SHP77 (cell line): Measurements from ENCODE around the gene UNC13C.

Experiments used
- DNase-seq, 2 experiments: peaks; one replicate each; lab custom pipeline; 2025; lab: John Stamatoyannopoulos, UW

Gene UNC13C

GRCh38 chr15:54026258-54026657, 48.0 kb downstream of the UNC13C start:
- DNase-seq, result no peak

- DNase-seq, result no peak
Measured at GRCh38 chr15:54026891-54027290, 48.6 kb downstream of the UNC13C start.

DNA sequence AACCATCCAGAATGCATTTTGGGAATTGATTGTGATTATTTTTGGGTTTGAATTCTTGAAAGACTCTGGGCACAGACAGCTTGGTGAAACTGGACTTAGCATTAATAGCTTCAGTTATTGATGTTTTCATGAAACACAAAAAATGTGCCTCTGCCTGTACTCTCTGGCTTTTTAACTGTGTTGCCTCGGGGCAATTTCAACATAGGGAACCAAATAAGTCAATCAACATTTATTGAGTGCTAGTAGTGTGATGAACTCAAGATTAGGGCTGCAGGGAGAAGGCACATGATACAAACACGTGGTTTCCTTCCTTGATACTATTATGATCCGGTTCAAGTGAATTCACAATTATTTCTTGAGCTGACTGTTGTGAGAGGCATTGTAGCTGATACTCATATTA, 50.8 kb downstream of the UNC13C start:
- no peak for DNase-seq

DNA sequence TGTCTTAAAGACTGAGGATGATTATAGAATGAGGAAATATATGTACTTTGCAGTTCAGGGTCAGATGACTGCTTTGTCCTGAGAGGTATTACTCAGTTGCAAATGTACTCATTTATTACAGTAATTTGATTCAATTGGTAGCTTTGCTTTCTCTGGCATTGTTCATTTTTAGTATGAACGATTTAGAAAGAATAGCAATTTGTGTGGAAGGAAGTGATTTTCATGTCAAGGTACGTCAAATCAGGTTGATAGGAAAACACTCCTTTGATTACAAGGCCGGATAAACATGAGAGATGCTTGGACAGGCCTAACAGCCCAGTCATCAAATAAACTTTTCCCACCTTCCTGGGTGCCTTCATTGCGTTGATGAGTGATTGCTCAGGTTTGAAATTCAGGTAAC, 53.8 kb downstream of the UNC13C start:
- DNase-seq, result no peak

DNA sequence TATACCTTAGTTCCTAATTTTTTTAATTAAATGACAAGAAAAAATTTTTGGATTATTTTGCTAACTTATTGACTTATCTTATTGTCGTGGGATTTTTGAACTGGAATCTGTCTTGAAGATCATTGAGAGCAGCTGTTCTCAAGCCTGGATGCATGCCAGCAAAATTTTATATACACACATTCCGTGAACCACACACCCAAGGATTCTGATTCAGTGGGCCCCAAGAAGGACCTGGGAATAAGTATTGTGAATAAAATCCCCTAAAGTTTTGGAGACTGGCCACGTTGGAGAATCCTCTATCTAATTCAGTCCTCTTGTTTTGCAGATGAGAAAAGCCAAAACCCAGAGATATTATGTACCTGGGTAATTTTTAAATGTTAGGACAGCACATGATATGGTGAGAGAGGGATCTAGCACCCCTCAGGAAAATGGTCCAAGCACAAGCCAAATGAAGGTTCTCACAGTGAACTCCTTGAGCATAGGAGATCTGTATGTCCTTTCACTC, 55.2 kb downstream of the UNC13C start:
- DNase-seq, result no peak

DNA sequence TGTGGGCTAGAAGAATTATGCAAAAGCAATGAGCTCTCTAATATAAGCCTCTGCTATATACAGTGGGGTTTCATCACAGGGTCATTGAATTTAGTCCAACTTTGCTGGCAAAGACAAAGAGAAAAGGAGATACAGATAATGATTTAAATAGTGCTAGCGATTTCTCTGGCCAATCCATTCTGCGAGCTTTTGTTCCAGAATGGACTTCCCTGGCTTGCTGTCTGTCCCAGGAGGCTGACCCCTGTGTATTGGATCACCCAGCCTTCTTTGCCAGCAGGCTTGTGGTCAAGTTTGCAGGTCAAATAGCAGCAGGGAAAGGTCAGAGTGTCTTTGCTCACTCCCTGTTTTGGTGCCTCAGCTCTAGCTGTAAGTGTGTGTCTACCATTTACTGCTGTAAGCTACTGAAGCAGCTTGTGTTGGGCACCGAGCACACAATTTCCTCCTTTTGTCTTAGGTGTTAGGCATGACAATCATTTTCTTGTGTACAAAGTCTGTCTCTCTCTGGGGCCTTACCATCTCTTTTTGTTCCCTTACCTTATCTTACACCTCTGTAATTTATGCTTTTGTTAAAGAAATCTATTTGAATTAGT, 55.7 kb downstream of the UNC13C start:
- no peak for DNase-seq

DNA sequence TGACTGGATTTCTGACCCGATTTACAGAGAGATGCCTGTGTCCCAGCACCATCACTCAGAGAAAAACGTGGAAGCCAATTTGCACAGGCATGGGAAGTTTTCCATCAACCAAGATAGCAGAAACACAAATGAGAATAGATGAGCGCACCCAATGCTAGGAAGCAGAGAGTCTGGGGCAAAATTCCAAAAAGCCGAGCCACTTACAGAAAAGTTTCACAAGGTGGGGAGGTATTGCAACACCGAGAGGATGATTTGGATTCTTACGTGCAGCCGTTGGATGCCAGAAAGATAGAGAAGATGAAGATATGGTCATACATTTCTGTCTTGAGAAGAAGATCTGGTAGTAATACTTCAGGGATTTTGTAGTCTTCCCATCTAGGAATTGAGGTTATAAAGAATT, 57.4 kb downstream of the UNC13C start:
- no peak for DNase-seq

GRCh38 chr15:54045397-54045796, 67.2 kb downstream of the UNC13C start:
- no peak for DNase-seq

DNA sequence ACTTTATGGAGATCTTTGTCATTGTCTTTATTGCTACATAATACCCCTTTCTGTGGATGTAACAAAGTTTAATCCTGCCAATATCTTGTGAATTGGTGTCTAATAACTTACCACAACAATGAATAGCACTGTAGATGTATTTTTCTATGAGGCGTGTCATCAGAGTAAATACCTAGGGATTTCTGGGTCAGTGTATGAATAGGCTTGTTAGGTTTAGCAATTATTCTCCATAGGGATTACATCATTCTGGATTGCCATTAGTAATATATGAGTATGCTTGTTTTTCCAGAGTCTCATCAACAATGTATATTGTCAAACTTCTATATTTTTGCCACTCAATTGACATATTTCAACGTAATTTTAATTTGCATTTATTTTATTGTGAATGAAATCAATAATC, 67.9 kb downstream of the UNC13C start:
- DNase-seq, result no peak

DNA sequence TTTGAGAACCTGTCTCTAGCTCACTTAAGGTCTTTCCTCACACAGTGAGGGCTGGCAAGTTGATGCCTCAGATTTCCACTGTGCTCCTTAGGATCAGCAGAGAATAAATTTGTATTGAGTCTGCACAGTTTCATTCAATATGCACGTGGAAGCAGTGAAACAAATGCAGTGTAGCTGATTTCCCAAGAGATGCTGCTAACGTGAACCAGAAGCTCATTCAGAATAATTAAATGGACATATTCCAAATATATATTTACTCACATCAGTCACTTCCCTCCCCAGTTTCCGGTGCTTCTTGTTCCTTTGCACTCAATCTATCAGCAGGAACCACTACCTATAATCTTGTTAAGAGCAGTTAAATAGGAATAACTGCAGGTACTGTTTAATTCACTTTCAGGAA, 86.1 kb downstream of the UNC13C start:
- no peak for DNase-seq

- no peak for DNase-seq
Measured at GRCh38 chr15:54066403-54066802, 88.2 kb downstream of the UNC13C start.

- DNase-seq, result no peak
Measured at GRCh38 chr15:54082836-54083492, 104.7 kb downstream of the UNC13C start.

DNA sequence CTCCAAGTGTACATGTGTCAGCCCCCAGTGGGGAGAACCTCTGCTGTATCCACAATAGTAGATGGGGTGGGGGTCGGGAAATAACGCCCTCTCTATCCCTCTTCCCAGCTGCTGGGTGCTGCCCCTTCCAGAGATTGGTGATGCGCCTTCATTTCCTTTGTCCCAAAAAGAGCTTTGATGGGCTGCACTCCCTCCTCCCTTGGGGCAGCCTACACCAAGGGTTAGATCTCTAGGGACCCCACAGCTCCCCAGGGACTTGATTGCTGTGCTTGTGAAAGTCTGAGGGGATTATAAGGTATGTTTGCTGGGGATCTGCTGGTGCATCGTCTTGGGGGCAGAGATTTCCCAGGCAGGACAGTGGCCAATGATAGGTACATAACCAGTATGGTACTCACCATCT, 105.3 kb downstream of the UNC13C start:
- DNase-seq, result no peak

DNA sequence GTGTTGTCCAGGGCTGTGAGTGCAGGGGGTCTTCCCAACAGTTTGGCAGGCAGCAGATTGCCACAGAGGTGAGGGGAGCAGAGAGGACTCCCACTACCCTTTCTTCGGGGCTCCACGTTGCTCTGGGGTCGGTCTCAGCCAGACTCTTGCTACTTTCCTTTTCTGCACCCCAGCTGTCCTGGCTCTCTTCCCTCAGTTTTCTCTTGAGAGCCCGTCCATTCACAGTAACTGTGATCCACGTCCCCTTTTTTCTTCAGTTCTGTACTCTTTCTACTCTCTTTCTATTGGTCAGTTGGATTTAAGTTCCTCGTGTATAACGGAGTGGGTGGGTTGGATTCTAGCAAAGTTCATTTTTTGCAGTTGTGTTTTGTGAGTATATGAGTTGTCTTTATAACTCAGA, 105.8 kb downstream of the UNC13C start:
- DNase-seq, result no peak

GRCh38 chr15:54088837-54089236, 110.6 kb downstream of the UNC13C start:
- no peak for DNase-seq

DNA sequence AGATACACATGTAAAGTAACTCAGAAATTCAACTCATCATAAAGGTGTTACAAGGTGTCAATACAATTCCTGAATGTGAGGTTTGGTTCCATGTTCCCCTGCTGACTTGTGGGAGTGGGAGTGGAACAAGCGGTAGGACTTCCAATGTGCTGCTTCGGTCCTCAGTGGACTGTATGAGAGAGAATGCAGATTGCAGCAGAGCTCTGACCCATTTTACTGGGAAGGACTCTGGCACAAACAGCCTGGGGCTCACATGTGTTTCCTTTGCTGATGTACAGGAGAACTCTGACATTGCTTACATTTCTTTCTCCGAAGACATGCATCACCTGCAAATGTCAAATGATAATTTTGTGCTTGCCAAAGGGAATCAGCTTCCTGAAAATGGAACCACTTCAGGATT, 111.5 kb downstream of the UNC13C start:
- DNase-seq, result no peak

DNA sequence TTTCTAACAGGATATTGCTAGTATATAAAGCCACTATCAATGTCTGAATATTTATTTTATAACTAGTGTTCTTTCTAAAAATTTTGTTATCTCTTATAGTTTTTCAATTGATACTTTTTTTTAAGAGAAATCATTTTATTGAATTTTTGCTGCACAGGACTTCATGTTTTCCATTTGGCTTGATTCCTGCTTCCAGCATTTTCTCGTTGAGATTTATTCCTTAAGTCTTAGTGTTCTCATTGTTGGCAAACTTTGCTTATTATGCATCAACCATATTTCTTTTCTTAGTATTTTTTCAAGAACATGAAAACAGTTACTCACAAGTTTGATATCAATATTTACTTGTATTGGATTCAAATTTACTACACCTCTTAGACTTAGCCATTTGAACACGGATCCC, 113.4 kb downstream of the UNC13C start:
- DNase-seq, result no peak

DNA sequence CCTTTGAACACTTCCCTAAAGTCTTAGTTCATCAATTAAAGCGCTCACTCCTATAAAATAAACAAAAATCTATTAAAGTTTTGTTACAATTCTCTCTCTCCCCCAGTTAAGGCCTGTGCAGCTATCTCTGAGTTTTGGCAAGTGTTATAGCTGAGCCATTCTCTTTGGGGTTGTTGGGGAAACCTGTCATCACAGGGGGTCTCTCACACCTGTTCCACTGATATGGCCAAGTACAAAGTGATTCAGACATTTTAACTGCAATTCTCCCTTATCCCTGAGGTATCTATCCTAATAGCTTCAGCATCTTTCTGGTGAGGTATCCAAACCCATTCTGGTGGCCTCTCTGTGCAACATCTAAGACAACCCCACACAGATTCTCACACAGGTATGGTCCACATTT, 116.4 kb downstream of the UNC13C start:
- DNase-seq, result no peak

DNA sequence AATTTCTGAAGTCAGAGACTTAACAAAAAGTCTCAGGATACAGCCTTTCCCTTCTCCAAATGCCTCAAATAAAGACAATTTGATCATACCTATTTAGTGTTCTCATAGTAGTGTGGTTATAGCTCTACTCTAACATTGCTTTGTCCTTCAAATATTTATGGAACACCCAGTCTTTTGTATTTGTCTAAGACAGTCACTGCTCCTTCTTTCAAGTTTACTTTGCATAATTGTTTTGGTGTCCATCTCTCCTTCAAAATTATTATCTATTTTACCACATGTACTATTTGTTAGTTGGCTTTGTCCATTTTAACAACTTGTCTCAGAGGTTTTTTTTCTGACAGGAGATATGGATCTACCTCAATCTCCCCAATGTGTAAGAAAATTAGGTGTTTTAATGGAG, 118.8 kb downstream of the UNC13C start:
- DNase-seq, result no peak

GRCh38 chr15:54099010-54099409, 120.8 kb downstream of the UNC13C start:
- DNase-seq, result no peak

DNA sequence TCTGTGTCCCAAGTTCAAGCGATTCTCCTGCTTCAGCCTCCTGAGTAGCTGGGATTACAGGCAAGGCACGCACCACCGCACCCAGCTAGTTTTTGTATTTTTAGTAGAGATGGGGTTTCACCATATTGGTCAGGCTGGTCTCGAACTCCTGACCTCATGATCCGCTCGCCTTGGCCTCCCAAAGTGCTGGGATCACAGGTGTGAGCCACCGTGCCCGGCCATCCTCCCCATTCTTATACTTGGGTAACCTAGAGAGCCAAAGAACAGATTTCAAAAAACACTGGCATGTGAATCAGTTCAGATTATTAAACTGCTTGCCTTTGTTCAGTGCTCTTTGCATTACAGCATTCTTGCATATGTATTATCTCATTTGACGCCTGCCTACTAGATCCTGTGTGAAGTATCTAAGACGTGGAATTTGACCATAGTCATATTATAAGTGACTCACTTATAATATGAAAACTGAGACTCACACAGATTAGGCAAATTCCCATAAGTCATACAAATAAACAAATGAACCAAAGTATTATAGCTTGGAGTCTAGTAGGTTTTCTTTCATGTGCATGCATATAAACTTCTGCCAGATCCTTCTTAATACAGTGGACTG, 123.5 kb downstream of the UNC13C start:
- no peak for DNase-seq

GRCh38 chr15:54102704-54103103, 124.5 kb downstream of the UNC13C start:
- DNase-seq, result no peak

- DNase-seq, result no peak
Measured at GRCh38 chr15:54109014-54109413, 130.8 kb downstream of the UNC13C start.

DNA sequence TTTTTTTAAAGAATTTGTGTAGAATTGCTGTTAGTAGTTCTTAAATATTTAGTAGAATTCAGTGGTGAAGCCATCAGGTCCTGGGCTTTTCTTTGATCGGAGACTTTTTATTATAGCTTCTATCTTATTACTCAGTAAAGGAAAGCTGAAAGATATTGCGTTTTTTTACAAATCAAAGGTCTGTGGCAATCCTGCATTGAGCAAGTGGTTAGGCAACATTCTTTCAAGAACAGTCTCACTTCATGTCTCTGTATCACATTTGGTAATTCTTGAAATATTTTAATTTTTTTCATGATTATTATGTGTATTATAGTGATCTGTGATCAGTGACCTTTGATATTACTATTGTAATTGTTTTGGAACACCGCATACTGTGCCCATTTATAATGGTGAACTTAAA, 140.8 kb downstream of the UNC13C start:
- DNase-seq, result no peak
